Sigmoid colon (tissue), 7 donors: Measurements from ENCODE around the gene CHAT. TPM values are rescaled to one million over a fixed set of nuclear protein-coding genes. Genes with fewer than 3 reads are reported as not detected.
A peak's percentile ranks its signal among the peaks of the same experiment; 100 is the strongest.

Experiments used
- DNase-seq: peaks from one replicate; pipeline ENCODE4 v3.0.0-alpha.2; 2019
- H3K27ac ChIP-seq, 4 donors: fragments of 200-600 bp; sonication (generic); one replicate each; pipeline ENCODE4 v1.5.1; 2016 to 2019; ENCODE audit warnings: mild to moderate bottlenecking in 1 of 4
- H3K27me3 ChIP-seq, 3 donors: fragments of 200-600 bp; sonication (generic); one replicate each; pipeline ENCODE4 v1.5.1; 2019; ENCODE audit warnings: mild to moderate bottlenecking in 1 of 3
- H3K36me3 ChIP-seq, 4 donors: fragments of 200-600 bp; sonication (generic); one replicate each; pipeline ENCODE4 v1.5.1; 2016 to 2019
- H3K4me1 ChIP-seq, 4 donors: fragments of 200-600 bp; sonication (generic); one replicate each; pipeline ENCODE4 v1.5.1; 2017 to 2019
- H3K4me3 ChIP-seq, 4 donors: fragments of 200-600 bp; sonication (generic); one replicate each; pipeline ENCODE4 v1.5.1; 2017 to 2019; ENCODE audit warnings: mild to moderate bottlenecking in 2 of 4, moderate library complexity in 1 of 4
- H3K9me3 ChIP-seq, 4 donors: fragments of 200-600 bp in 3 of 4; sonication (generic) in 3 of 4; one replicate each; pipeline versions ENCODE4 v1.5.1 to v1.6.1; 2013 to 2019
- EP300 ChIP-seq, 4 donors: sonication (generic); formaldehyde crosslinking; IDR thresholded peaks; one replicate each; pipeline ENCODE4 v1.6.1; 2017; ENCODE audit warnings: antibody characterized with exemption in 4 of 4
- POLR2A ChIP-seq, 2 donors: fragments of 450-650 bp; IDR thresholded peaks; one replicate each; pipeline ENCODE4 v1.6.1; 2016; ENCODE audit warnings: antibody characterized with exemption in 2 of 2, mild to moderate bottlenecking in 2 of 2, moderate library complexity in 2 of 2
- POLR2AphosphoS5 ChIP-seq, 4 donors: sonication (generic); formaldehyde crosslinking; IDR thresholded peaks; one replicate each; pipeline ENCODE4 v1.6.1; 2017; ENCODE audit warnings: antibody characterized with exemption in 4 of 4
- WGBS, 2 donors: extraction: QIAGEN DNeasy Blood & Tissue Kit; methylation state at CpG; one replicate each; pipeline ENCODE4 v1.1.7; 2013; 5-methylcytosine and 5-hydroxymethylcytosine counted together
- intact Hi-C: fragments of 100-400 bp; cut with DNase I; formaldehyde crosslinking; loops from one replicate; pipeline ENCODE4 v1.15.1; 2023
- polyA plus RNA-seq, 3 donors: library from polyadenylated mRNA; stranded (reverse); fragments of 200-250 nt; gene quantifications; one replicate each; pipeline ENCODE4 v1.2.3, GENCODE V29; 2013
- total RNA-seq, 4 donors: library from RNA; depleted of rRNA; stranded (reverse); fragments of >200 nt; gene quantifications; one replicate each; pipeline ENCODE4 v1.1.0, GENCODE V29; 2016
- TF ChIP-seq, protein P1 (sequence below), 4 experiments: fragments of 450-650 bp in 3 of 4; fragments of 200-600 bp in 1 of 4; IDR thresholded peaks; one replicate each; pipeline ENCODE4 v1.5.1; 2016 to 2019; ENCODE audit warnings: antibody characterized with exemption in 4 of 4, mild to moderate bottlenecking in 3 of 4, moderate library complexity in 2 of 4
- donor health status: healthy with polysubstance abuse.
- donor health status: Bipolar disorder and iron deficiency.
- donor health status: healthy.

CHAT gene
- total and polyA plus RNA-seq, 7 donors = 0.41 to 0.57 TPM; not detected in 5

GRCh38 chr10:49619613-49620012 is 5.8 kb downstream of the CHAT start:
- no peaks in the 10 kb centered on the region for H3K9me3 ChIP-seq
- intact Hi-C loops = no loop called here
- H3K27ac ChIP-seq = no peak overlapping the region
- H3K27me3 ChIP-seq = peaks cover under 1 to 50% (median 18%) of the 10 kb centered on the region in 3 donors
- DNase-seq = peak; percentile 25
- peaks cover 0 to under 1% (median 0%) of the 10 kb centered on the region in 4 donors for H3K4me1 ChIP-seq
- no peak overlapping the region for H3K4me3 ChIP-seq
- TF ChIP-seq, protein P1, sequence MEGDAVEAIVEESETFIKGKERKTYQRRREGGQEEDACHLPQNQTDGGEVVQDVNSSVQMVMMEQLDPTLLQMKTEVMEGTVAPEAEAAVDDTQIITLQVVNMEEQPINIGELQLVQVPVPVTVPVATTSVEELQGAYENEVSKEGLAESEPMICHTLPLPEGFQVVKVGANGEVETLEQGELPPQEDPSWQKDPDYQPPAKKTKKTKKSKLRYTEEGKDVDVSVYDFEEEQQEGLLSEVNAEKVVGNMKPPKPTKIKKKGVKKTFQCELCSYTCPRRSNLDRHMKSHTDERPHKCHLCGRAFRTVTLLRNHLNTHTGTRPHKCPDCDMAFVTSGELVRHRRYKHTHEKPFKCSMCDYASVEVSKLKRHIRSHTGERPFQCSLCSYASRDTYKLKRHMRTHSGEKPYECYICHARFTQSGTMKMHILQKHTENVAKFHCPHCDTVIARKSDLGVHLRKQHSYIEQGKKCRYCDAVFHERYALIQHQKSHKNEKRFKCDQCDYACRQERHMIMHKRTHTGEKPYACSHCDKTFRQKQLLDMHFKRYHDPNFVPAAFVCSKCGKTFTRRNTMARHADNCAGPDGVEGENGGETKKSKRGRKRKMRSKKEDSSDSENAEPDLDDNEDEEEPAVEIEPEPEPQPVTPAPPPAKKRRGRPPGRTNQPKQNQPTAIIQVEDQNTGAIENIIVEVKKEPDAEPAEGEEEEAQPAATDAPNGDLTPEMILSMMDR (IDR thresholded peaks at IDR 0.05) = no peak
- TF ChIP-seq POLR2AphosphoS5 (IDR thresholded peaks at IDR 0.05) (no peak), POLR2A (IDR thresholded peaks at IDR 0.05) (no peak), EP300 (IDR thresholded peaks at IDR 0.05) (no peak)
- no peaks in the 10 kb centered on the region for H3K36me3 ChIP-seq
- WGBS, 2 donors = 58 to 67% methylated on average over 10 of the region's 10 CpGs

- Histone ChIP-seq H3K9me3 (no peaks in the 10 kb centered on the region), H3K27me3 (peaks cover 0 to 43% (median 10%) of the 10 kb centered on the region in 3 donors), H3K36me3 (no peaks in the 10 kb centered on the region), H3K4me3 (no peak overlapping the region), H3K27ac (no peak overlapping the region), H3K4me1 (no peaks in the 10 kb centered on the region)
- WGBS, 2 donors = 66 to 85% methylated on average over 12 of the region's 12 CpGs
- peak; percentile 35 for DNase-seq
- intact Hi-C loops = no loop called here
- TF ChIP-seq, protein P1 (IDR thresholded peaks at IDR 0.05) = no peak
- TF ChIP-seq POLR2A (IDR thresholded peaks at IDR 0.05) = no peak
- no peak for TF ChIP-seq EP300 (IDR thresholded peaks at IDR 0.05)
- TF ChIP-seq POLR2AphosphoS5 (IDR thresholded peaks at IDR 0.05) = no peak
Observed at GRCh38 chr10:49620286-49620810, 6.5 kb downstream of the CHAT start.

DNA sequence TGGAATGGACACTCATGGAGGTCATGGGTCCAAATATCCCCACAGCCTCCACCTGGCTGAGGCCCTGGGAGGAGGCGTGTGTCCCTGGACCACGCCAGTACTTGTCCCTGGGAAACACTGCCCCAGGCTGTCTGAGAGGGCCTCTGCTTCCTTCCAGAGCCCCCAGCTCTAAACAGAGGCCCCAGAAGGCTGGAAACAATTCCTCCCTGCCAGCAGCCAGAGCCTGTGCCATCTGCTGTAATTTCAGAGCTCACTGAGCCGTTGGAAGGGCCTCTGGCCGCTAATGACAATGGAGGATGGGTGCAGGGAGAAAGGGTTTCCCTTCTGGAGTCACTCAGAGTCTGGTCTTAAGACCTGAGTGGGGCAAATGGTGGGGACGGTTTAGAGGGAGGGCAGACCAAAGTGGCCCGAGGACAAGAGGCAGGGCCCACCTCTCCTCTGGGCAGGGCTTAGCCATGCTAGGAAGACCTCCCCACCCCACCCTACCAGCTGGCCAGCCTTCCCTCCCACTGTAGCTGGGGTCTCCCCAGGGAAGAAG is 7.1 kb downstream of the CHAT start:
- intact Hi-C loops = no loop called here
- peaks cover 0 to 37% (median 5%) of the 10 kb centered on the region in 3 donors for H3K27me3 ChIP-seq
- H3K36me3 ChIP-seq = no peaks in the 10 kb centered on the region
- H3K4me3 ChIP-seq = no peak overlapping the region
- no peak overlapping the region for H3K27ac ChIP-seq
- WGBS, 2 donors = 55 to 61% methylated on average over 6 of the region's 6 CpGs
- H3K4me1 ChIP-seq = no peaks in the 10 kb centered on the region
- DNase-seq = peak; percentile 19
- TF ChIP-seq POLR2A (IDR thresholded peaks at IDR 0.05) (no peak), EP300 (IDR thresholded peaks at IDR 0.05) (no peak)
- no peaks in the 10 kb centered on the region for H3K9me3 ChIP-seq

DNA sequence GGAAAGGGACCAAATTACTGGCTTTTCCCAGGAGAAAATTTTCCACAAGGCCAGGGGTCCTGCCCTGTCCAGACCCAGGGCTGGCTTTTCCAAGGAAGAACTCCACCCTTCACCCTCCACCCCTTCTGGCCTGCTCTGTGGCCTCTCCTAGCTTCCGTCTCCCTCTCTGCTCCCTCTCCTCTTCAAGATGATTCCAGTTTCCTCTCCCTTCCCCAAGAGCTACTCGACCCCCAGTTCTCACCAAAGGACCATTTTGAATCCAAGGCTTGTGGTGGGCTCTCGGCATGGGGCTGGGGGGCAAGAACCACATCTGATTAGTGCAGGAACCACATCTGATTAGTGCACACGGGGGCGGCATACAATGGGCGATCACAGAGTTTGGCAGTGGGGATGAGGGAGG is 7.7 kb downstream of the CHAT start:
- H3K27me3 ChIP-seq = peaks cover 0 to 31% (median 0%) of the 10 kb centered on the region in 3 donors
- no peaks in the 10 kb centered on the region for H3K9me3 ChIP-seq
- intact Hi-C loops = no loop called here
- H3K4me1 ChIP-seq = no peaks in the 10 kb centered on the region
- peak; percentile 29 for DNase-seq
- H3K4me3 ChIP-seq = no peak overlapping the region
- no peak overlapping the region for H3K27ac ChIP-seq
- 56 to 57% methylated on average over 6 of the region's 6 CpGs for WGBS, 2 donors
- H3K36me3 ChIP-seq = no peaks in the 10 kb centered on the region
- no peak for TF ChIP-seq POLR2AphosphoS5 (IDR thresholded peaks at IDR 0.05)
- no peak for TF ChIP-seq EP300 (IDR thresholded peaks at IDR 0.05)
- no peak for TF ChIP-seq POLR2A (IDR thresholded peaks at IDR 0.05)
- TF ChIP-seq, protein P1 (IDR thresholded peaks at IDR 0.05) = no peak

DNA sequence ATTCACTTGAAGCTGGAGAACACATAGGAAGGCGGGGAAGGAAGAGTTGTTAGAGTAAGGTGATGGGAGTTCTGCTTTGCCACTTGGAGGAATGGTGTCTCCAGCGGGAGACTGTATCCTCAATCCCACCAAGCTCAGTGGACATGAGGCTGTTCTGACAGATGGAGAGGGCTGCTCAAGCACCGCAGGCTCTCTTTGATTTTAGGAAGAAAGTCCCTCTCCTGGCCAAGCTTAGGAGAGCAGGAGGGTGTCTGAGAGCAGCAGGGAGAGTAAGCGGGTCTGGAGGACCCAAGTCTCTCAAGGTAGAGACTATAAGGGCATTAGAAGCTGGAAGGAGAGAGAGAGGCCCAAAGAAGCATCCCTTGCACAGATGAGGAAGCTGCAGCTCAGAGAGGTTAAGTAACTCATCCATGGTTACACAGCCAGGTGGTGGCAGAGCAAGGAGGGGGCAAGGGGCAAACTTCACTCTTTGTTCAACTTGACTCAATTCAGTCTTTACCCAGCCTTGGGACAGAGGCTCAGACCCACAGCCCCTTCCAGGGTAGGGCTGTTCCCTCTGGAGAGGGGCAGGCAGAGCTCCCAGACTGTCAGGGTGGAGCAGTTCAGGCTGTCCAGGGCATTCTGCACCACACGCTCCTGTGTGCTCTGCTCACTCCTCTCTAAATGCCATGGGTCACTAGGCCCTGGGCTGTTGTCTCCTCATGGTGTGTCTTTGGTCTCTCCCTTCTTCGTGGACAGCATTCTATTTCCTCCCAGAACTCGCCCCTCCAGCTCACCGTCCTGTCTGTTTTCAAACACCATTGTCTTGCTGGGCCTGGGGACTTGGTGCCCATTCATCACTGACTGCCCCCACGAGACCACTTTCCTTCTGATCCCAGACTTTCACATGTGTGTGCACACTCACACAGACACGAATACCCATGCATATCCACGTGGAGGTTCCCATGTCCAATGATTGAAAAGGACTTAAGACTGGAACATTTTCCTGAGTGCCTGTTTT is 8.9 kb downstream of the CHAT start:
- no peaks in the 10 kb centered on the region for H3K4me1 ChIP-seq
- peak; percentile 37 for DNase-seq
- H3K27me3 ChIP-seq = peaks cover 0 to 20% (median 0%) of the 10 kb centered on the region in 3 donors
- no peak for TF ChIP-seq EP300 (IDR thresholded peaks at IDR 0.05)
- 69 to 76% methylated on average over 11 of the region's 11 CpGs for WGBS, 2 donors
- H3K4me3 ChIP-seq = no peak overlapping the region
- intact Hi-C loops = no loop called here
- H3K27ac ChIP-seq = no peak overlapping the region
- H3K9me3 ChIP-seq = no peaks in the 10 kb centered on the region
- no peaks in the 10 kb centered on the region for H3K36me3 ChIP-seq
